Heart left ventricle (tissue), 16 donors: ENCODE measurements around the gene RSAD2. TPM values are rescaled to one million over a fixed set of nuclear protein-coding genes. Genes with fewer than 3 reads are reported as not detected.
"Not testable (repeated sequence)": the region's sequence is repeated elsewhere in the genome, so short reads cannot be mapped to it uniquely, and the experiment has no call there.

Experiments
- ATAC-seq, 4 donors: fragments of 200-7000 bp; cut with Tn5 transposase; one replicate each; pipeline ENCODE4 v1.9.1; 2020 to 2022; ENCODE audit warnings: moderate library complexity in 4 of 4, mild to moderate bottlenecking in 3 of 4, moderate number of reproducible peaks in 1 of 4
- DNase-seq, 5 donors: peaks; one replicate each; pipeline ENCODE4 v3.0.0-alpha.2; 2020
- H3K27ac ChIP-seq, 12 donors: fragments of 200-600 bp; sonication (generic) in 4 of 12; one replicate each; pipeline versions ENCODE4 v1.5.0 to v1.8.0; 2016 to 2022; ENCODE audit warnings: mild to moderate bottlenecking in 2 of 12
- H3K27me3 ChIP-seq, 9 donors: fragments of 200-600 bp; sonication (generic) in 2 of 9; one replicate each; pipeline versions ENCODE4 v1.5.1 to v1.8.0; 2016 to 2022; ENCODE audit warnings: mild to moderate bottlenecking in 3 of 9
- H3K36me3 ChIP-seq, 9 donors: fragments of 200-600 bp; sonication (generic) in 2 of 9; one replicate each; pipeline versions ENCODE4 v1.5.0 to v1.8.0; 2018 to 2022; ENCODE audit warnings: mild to moderate bottlenecking in 2 of 9
- H3K4me1 ChIP-seq, 12 donors: fragments of 200-600 bp; sonication (generic) in 4 of 12; one replicate each; pipeline versions ENCODE4 v1.5.0 to v1.8.0; 2016 to 2022; ENCODE audit warnings: mild to moderate bottlenecking in 3 of 12
- H3K4me3 ChIP-seq, 12 donors: fragments of 200-600 bp; sonication (generic) in 4 of 12; one replicate each; pipeline versions ENCODE4 v1.5.0 to v1.8.0; 2017 to 2022; ENCODE audit warnings: mild to moderate bottlenecking in 9 of 12, moderate library complexity in 4 of 12
- H3K9me3 ChIP-seq, 12 donors: fragments of 200-600 bp; sonication (generic) in 4 of 12; one replicate each; pipeline versions ENCODE4 v1.5.0 to v1.8.0; 2016 to 2022; ENCODE audit warnings: mild to moderate bottlenecking in 1 of 12
- POLR2A ChIP-seq, 2 donors: fragments of 450-650 bp; IDR thresholded peaks; one replicate each; pipeline ENCODE4 v1.6.1; 2017; ENCODE audit warnings: antibody characterized with exemption in 2 of 2, mild to moderate bottlenecking in 2 of 2, moderate library complexity in 2 of 2
- WGBS, 4 donors: extraction: QIAGEN DNeasy Blood & Tissue Kit in 2 of 4; methylation state at CpG; one replicate each; pipeline versions ENCODE4 v1.1.5 to v1.1.7; 2013 to 2018; 5-methylcytosine and 5-hydroxymethylcytosine counted together
- intact Hi-C, 10 donors: fragments of 100-400 bp; cut with DNase I; formaldehyde crosslinking; loops; one replicate each; pipeline versions ENCODE4 v1.11.1 to v1.14.2; 2022
- polyA plus RNA-seq, 2 donors: library from polyadenylated mRNA; stranded (reverse); fragments of 200-250 nt; gene quantifications; one replicate each; pipeline ENCODE4 v1.2.3, GENCODE V29; 2013
- total RNA-seq, 9 donors: library from RNA; depleted of rRNA in 2 of 9; stranded (reverse); fragments of >200 nt in 2 of 9; fragmentation: NEBNext Ultra II Directional in 3 of 9; extraction: Animal tissue kit (Norgen Biotek cat#: 25700) in 3 of 9; gene quantifications; one replicate each; pipeline versions ENCODE4 v1.1.0 to v1.2.4, GENCODE V29; 2016 to 2023
- TF ChIP-seq, protein P1 (sequence below), 12 donors: fragments of 200-600 bp; sonication (generic) in 4 of 12; IDR thresholded peaks; one replicate each; pipeline versions ENCODE4 v1.5.0 to v1.8.0; 2018 to 2022; ENCODE audit warnings: antibody characterized with exemption in 12 of 12, mild to moderate bottlenecking in 5 of 12
- donor health status: ischemic (EF 13 %, LVEDD 7.1; RV severe dilation, severe dysfunction).
- donor health status: healthy with polysubstance abuse.
- donor health status: DM: no; HTN: yes; CAD: no.
- donor health status: DM: no; HTN: no; CAD: no.
- donor health status: ischemic (EF 25% LVEDD 6.9; RV normal size, moderate dysfunction).
- donor health status: ischemic (EF 25% LVEDD 5.7; RV mildly dilated, moderate dysfunction).
- donor health status: healthy.
- donor health status: DM: yes; HTN: yes; CAD: no.
- donor health status: ischemic (EF 35%, LVEDD 5.7; RV mildly dilated, moderate dysfunction).
- donor health status: nonischemic (EF 11% LVEDD 7.7; RV severe dilation, severe dysfunction).
- donor health status: DM: yes; HTN: yes; CAD: no.
- donor health status: PGD.
- donor health status: ischemic (EF 29% LVEDD 5.4; RV normal size, mild dysfunction).
- donor health status: nonischemic (EF 23%, LVEDD 6.1; RV moderate dilation, normal function).

The RSAD2 gene
- total and polyA plus RNA-seq, 11 donors: 1.2 to 18.0 (median 4.7) TPM

DNA sequence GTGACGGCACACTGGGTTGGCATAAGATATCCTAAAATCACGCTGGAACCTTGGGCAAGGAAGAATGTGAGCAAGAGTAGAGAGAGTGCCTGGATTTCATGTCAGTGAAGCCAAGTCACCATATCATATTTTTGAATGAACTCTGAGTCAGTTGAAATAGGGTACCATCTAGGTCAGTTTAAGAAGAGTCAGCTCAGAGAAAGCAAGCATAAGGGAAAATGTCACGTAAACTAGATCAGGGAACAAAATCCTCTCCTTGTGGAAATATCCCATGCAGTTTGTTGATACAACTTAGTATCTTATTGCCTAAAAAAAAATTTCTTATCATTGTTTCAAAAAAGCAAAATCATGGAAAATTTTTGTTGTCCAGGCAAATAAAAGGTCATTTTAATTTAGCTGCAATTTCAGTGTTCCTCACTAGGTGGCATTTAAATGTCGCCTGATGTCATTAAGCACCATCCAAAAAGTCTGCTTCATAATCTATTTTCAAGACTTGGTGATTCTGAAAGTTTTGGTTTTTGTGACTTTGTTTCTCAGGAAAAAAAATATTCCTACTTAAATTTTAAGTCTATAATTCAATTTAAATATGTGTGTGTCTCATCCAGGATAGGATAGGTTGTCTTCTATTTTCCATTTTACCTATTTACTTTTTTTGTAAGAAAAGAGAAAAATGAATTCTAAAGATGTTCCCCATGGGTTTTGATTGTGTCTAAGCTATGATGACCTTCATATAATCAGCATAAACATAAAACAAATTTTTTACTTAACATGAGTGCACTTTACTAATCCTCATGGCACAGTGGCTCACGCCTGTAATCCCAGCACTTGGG lies 19.6 kb downstream of the RSAD2 start:
- peak in 2 of 4 donors; percentile 29 to 54 for ATAC-seq
- Histone ChIP-seq H3K27me3 (no peaks in the 10 kb centered on the region), H3K9me3 (peaks cover 0 to 12% (median 0%) of the 10 kb centered on the region in 12 donors), H3K36me3 (peaks cover 0 to 48% (median 12%) of the 10 kb centered on the region in 9 donors), H3K4me3 (no peak overlapping the region), H3K4me1 (peaks cover 0 to 4% (median 0%) of the 10 kb centered on the region in 12 donors), H3K27ac (peak overlapping the region in 2 of 12 donors; percentile 9 to 20)
- no peak for TF ChIP-seq POLR2A (IDR thresholded peaks at IDR 0.05)
- TF ChIP-seq, protein P1, sequence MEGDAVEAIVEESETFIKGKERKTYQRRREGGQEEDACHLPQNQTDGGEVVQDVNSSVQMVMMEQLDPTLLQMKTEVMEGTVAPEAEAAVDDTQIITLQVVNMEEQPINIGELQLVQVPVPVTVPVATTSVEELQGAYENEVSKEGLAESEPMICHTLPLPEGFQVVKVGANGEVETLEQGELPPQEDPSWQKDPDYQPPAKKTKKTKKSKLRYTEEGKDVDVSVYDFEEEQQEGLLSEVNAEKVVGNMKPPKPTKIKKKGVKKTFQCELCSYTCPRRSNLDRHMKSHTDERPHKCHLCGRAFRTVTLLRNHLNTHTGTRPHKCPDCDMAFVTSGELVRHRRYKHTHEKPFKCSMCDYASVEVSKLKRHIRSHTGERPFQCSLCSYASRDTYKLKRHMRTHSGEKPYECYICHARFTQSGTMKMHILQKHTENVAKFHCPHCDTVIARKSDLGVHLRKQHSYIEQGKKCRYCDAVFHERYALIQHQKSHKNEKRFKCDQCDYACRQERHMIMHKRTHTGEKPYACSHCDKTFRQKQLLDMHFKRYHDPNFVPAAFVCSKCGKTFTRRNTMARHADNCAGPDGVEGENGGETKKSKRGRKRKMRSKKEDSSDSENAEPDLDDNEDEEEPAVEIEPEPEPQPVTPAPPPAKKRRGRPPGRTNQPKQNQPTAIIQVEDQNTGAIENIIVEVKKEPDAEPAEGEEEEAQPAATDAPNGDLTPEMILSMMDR (IDR thresholded peaks at IDR 0.05): peak; percentile 58 to 84 (median 74)
- intact Hi-C loops: loop anchor here in 9 of 10 donors (1.0 to 5.0 kb wide), 5 partner anchors 140 to 150 kb away; no protein-coding TSS in a partner anchor
- no peak for DNase-seq
- 71 to 78% (median 74%) methylated on average over 5 of the region's 5 CpGs for WGBS, 4 donors

DNA sequence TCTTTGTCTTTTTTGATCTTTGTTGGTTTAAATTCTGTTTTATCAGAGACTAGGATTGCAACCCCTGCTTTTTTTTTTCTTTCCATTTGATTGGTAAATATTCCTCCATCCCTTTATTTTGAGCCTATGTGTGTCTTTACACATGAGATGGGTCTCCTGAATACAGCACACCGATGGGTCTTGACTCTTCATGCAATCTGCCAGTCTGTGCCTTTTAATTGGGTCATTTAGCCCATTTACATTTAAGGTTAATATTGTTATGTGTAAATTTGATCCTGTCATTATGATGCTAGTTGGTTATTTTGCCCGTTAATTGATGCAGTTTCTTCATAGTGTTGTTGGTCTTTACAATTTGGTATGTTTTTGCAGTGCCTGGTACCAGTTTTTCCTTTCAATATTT lies 25.0 kb downstream of the RSAD2 start:
- peaks cover 0 to 21% (median 0%) of the 10 kb centered on the region in 12 donors for H3K9me3 ChIP-seq
- H3K4me3 ChIP-seq, H3K36me3 ChIP-seq, H3K4me1 ChIP-seq, H3K27me3 ChIP-seq, intact Hi-C loops, H3K27ac ChIP-seq, DNase-seq, ATAC-seq: not testable (repeated sequence)
- 93 to 98% (median 96%) methylated on average over 2 of the region's 2 CpGs for WGBS, 4 donors

DNA sequence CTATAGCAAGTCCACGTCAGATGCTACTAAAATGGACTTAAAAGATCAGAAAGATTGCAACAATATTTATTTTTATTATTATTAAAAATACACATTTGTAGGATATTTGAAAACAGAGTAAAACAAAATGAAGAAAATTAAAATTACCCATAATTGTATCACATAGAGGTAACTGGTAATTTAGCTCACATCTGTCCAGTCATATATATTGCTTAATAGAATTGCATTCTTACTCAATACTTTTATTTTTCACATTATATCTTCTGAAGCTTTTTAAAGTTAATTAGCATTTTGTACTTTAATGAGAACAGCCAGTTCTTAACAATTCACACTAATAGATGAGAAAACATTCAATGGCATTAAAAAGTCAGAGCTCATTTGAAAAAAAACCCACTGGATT lies 28.1 kb downstream of the RSAD2 start:
- no peak overlapping the region for H3K4me3 ChIP-seq
- 98 to 100% (median 99%) methylated on average over 1 of the region's 1 CpG for WGBS, 4 donors
- intact Hi-C loops: no loop called here
- no peak overlapping the region for H3K27ac ChIP-seq
- TF ChIP-seq, protein P1 (IDR thresholded peaks at IDR 0.05): no peak
- no peak for TF ChIP-seq POLR2A (IDR thresholded peaks at IDR 0.05)
- H3K9me3 ChIP-seq: peaks cover 0 to 16% (median 0%) of the 10 kb centered on the region in 12 donors
- ATAC-seq (no peak), DNase-seq (no peak)
- no peaks in the 10 kb centered on the region for H3K27me3 ChIP-seq
- H3K4me1 ChIP-seq: peaks cover 0 to 11% (median 0%) of the 10 kb centered on the region in 12 donors
- no peaks in the 10 kb centered on the region for H3K36me3 ChIP-seq

DNA sequence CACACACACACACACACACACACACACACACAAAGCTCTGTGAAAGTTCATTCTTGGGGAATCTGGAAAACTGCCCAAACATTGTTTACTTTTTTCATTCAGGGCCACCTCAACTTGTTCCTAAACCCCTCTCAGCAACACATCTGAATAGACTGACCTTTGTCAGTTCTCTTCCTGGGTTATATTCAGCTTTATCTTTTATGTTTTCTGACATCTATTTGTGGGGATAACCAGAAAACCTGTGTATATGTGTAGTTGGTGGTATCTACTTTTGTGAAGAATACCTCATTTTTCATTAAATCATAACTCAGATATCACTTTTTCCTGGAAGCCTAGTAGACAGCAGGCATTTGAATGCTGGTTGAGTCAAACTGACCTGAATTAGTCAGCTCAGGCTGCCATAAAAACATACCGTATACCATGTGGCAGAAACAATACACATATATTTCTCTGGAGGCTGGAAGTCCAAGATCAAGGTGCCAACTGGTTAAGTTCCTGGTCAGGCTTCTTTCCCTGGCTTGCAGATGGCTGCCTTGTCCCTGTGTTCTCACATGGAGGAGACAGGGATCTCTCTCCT lies 28.7 kb downstream of the RSAD2 start:
- no peak for ATAC-seq
- intact Hi-C loops: no loop called here
- Histone ChIP-seq H3K4me3 (no peak overlapping the region), H3K27me3 (no peaks in the 10 kb centered on the region), H3K4me1 (peaks cover 0 to 15% (median 0%) of the 10 kb centered on the region in 12 donors), H3K36me3 (no peaks in the 10 kb centered on the region), H3K27ac (no peak overlapping the region), H3K9me3 (peaks cover 0 to 16% (median 0%) of the 10 kb centered on the region in 12 donors)
- no peak for DNase-seq
- 91 to 100% (median 93%) methylated on average over 1 of the region's 1 CpG for WGBS, 4 donors
- TF ChIP-seq, protein P1 (IDR thresholded peaks at IDR 0.05): no peak
- TF ChIP-seq POLR2A (IDR thresholded peaks at IDR 0.05): no peak
